OCI-LY3 (cell line): ENCODE measurements around the gene SPOPL.

ENCODE experiments used
- H2AFZ ChIP-seq: fragments of 200-600, 300-600 bp; shearing (Covaris generic); 2 replicates; pipeline ENCODE4 v1.6.0; 2014; ENCODE audit warnings: antibody characterized with exemption, low read depth, low read length
- H3K27ac ChIP-seq: fragments of 200-600, 300-600 bp; sonication (generic); 2 replicates; pipeline ENCODE4 v1.5.1; 2014; ENCODE audit warnings: mild to moderate bottlenecking, low read length, moderate library complexity, mixed read lengths
- H3K27me3 ChIP-seq: fragments of 200-600, 300-600 bp; sonication (generic); 2 replicates; pipeline ENCODE4 v1.6.1; 2014; ENCODE audit warnings: low read depth, low read length, mixed read lengths
- H3K36me3 ChIP-seq: fragments of 200-600, 300-600 bp; sonication (generic); replicated peaks from 2 replicates; pipeline ENCODE3; 2014; ENCODE audit warnings: low read depth, low read length, mixed read lengths
- H3K4me1 ChIP-seq: fragments of 300-600, 200-600 bp; sonication (generic); 2 replicates; pipeline ENCODE4 v1.6.1; 2014; ENCODE audit warnings: low read length, mixed read lengths
- H3K4me2 ChIP-seq: fragments of 200-600, 300-600 bp; sonication (generic); 2 replicates; pipeline ENCODE4 v1.6.1; 2014; ENCODE audit warnings: low read length, mixed read lengths
- H3K4me3 ChIP-seq: fragments of 300-600, 200-600 bp; sonication (generic); 2 replicates; pipeline ENCODE4 v1.5.1; 2014; ENCODE audit warnings: antibody characterized with exemption, mild to moderate bottlenecking, low read length, moderate library complexity
- H3K79me2 ChIP-seq: fragments of 300-600, 200-600 bp; shearing (Covaris generic); 2 replicates; pipeline ENCODE4 v1.6.1; 2014; ENCODE audit warnings: mild to moderate bottlenecking, low read length, mixed read lengths
- H3K9ac ChIP-seq: fragments of 300-600, 200-600 bp; shearing (Covaris generic); 2 replicates; pipeline ENCODE4 v1.6.0; 2014; ENCODE audit warnings: mild to moderate bottlenecking, low read length, moderate library complexity
- H3K9me3 ChIP-seq: fragments of 200-600, 300-600 bp; shearing (Covaris generic); 2 replicates; pipeline ENCODE4 v1.6.1; 2014; ENCODE audit warnings: low read length, mixed read lengths; ENCODE audit not compliant: insufficient read depth
- H4K20me1 ChIP-seq: fragments of 200-600, 300-600 bp; sonication (generic); 2 replicates; pipeline ENCODE4 v1.6.1; 2016; ENCODE audit warnings: low read length, mixed read lengths; ENCODE audit not compliant: insufficient read depth
- EZH2phosphoT487 ChIP-seq: fragments of 200-600 bp; shearing (Covaris generic); IDR thresholded peaks from 2 replicates; pipeline ENCODE4 v1.6.1; 2018; ENCODE audit warnings: antibody characterized with exemption, mixed run types, low read depth
- TF ChIP-seq, protein P1 (sequence below): fragments of 200-600, 300-600 bp; sonication (generic); IDR thresholded peaks from 2 replicates; pipeline ENCODE4 v1.5.1; 2014; ENCODE audit warnings: antibody characterized with exemption, low read length, low read depth

SPOPL gene

DNA sequence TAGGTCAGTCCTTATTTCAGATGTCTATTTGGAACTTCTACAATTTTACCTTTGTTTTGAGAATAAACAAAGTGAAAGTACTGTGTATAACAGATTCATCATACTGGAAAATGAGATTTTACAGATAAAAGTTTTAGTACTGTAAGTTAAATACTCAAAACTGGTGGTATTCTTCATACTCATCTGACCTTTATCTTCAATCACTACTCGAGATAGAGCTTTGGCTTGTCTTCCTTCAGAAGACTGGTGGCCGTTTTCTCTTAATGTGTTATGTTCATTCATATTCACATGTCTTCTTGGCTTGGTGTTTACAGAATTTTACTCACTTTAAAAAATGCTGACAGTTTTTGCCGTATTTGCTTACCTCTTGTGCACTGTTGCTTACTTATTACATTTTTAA lies 2.1 kb downstream of the SPOPL start:
- Histone ChIP-seq H3K27ac (peak overlapping the region; percentile 96), H4K20me1 (peaks cover 23% of the 10 kb centered on the region)

DNA sequence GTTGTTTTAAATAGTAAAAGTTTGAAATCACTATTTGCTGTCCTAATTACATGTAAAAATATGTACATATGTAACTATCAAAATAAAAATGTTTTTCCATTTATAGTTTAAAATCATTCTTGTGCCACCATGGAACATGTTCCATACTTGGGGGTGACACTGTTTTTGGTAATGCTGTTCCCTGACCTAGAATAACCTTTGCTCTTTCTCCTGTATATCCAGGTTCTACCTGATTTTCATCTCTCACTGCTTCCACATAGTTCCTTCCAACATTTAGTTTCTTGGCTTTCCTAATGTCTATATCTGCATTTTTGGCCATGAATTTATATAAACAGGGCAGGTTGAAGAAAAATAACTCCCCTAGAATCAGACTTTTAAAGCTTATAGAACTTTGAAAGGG lies 2.5 kb downstream of the SPOPL start:
- peak overlapping the region; percentile 88 for H3K4me3 ChIP-seq
- H3K36me3 ChIP-seq, result peaks cover 16% of the 10 kb centered on the region
- H3K9ac ChIP-seq, result peak overlapping the region; percentile 93
- H3K9me3 ChIP-seq, result no peaks in the 10 kb centered on the region
- peak overlapping the region; percentile 88 for H3K4me2 ChIP-seq
- peaks cover 43% of the 10 kb centered on the region for H3K4me1 ChIP-seq
- H3K79me2 ChIP-seq, result peaks cover 81% of the 10 kb centered on the region
- no peaks in the 10 kb centered on the region for H3K27me3 ChIP-seq
- peaks cover 27% of the 10 kb centered on the region for H4K20me1 ChIP-seq
- peak overlapping the region; percentile 96 for H3K27ac ChIP-seq
- no peak overlapping the region for H2AFZ ChIP-seq
- TF ChIP-seq EZH2phosphoT487, result no peak
- TF ChIP-seq, protein P1, sequence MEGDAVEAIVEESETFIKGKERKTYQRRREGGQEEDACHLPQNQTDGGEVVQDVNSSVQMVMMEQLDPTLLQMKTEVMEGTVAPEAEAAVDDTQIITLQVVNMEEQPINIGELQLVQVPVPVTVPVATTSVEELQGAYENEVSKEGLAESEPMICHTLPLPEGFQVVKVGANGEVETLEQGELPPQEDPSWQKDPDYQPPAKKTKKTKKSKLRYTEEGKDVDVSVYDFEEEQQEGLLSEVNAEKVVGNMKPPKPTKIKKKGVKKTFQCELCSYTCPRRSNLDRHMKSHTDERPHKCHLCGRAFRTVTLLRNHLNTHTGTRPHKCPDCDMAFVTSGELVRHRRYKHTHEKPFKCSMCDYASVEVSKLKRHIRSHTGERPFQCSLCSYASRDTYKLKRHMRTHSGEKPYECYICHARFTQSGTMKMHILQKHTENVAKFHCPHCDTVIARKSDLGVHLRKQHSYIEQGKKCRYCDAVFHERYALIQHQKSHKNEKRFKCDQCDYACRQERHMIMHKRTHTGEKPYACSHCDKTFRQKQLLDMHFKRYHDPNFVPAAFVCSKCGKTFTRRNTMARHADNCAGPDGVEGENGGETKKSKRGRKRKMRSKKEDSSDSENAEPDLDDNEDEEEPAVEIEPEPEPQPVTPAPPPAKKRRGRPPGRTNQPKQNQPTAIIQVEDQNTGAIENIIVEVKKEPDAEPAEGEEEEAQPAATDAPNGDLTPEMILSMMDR, result no peak

More for the DNA sequence above, 2.1 kb downstream of the SPOPL start:
- peak overlapping the region; percentile 88 for H3K4me3 ChIP-seq
- H2AFZ ChIP-seq, result no peak overlapping the region
- no peaks in the 10 kb centered on the region for H3K9me3 ChIP-seq
- H3K4me1 ChIP-seq, result peaks cover 43% of the 10 kb centered on the region
- H3K79me2 ChIP-seq, result peaks cover 77% of the 10 kb centered on the region
- peak overlapping the region; percentile 93 for H3K9ac ChIP-seq
- no peaks in the 10 kb centered on the region for H3K27me3 ChIP-seq
- peak overlapping the region; percentile 88 for H3K4me2 ChIP-seq
- H3K36me3 ChIP-seq, result peaks cover 13% of the 10 kb centered on the region
- TF ChIP-seq EZH2phosphoT487, result no peak
- TF ChIP-seq, protein P1, result no peak

DNA sequence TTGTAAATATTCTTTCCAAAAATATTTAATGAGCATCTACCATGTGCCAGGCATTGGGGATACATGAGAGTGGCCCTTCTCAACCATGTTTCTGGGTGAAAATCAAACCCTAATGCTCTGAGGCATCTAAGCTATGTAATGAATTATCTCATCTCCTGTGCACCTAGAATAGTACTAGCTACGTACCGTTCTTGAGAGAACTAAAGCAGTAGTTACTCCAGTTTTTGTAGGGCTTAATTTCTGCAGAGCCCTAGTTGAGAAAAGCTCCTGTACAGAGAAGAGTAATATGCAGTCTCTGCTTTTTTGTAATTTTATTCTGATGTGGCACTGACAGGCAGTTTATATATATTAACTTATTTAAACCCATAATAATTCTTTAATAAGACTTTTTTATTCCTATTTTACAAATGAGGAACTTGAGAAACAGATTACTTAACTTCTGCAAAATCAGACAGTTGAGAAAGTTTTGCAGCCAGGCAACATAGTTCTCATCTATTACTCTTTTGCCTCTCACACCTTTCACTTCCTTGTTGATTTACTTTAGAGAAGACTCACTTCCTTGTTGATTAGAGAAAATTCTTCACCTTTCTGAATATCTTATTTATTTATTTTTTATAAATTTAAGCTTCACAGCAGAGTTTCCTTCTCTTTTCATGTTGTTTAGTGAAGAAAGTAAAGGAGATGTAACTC lies 3.1 kb downstream of the SPOPL start:
- TF ChIP-seq, protein P1, result no peak
- no peak for TF ChIP-seq EZH2phosphoT487
- Histone ChIP-seq H3K9me3 (no peaks in the 10 kb centered on the region), H3K79me2 (peaks cover 87% of the 10 kb centered on the region), H3K4me1 (peaks cover 43% of the 10 kb centered on the region), H3K27me3 (no peaks in the 10 kb centered on the region), H3K27ac (peak overlapping the region; percentile 96), H3K9ac (peak overlapping the region; percentile 93), H3K36me3 (peaks cover 20% of the 10 kb centered on the region), H3K4me3 (peak overlapping the region; percentile 88), H4K20me1 (peaks cover 31% of the 10 kb centered on the region), H3K4me2 (peak overlapping the region; percentile 88), H2AFZ (no peak overlapping the region)

- Histone ChIP-seq H2AFZ (no peak overlapping the region), H3K9me3 (peaks cover 5% of the 10 kb centered on the region), H3K36me3 (peaks cover 43% of the 10 kb centered on the region), H3K27me3 (no peaks in the 10 kb centered on the region), H3K27ac (no peak overlapping the region), H3K79me2 (peaks cover 97% of the 10 kb centered on the region), H3K9ac (no peak overlapping the region), H3K4me1 (peaks cover 37% of the 10 kb centered on the region), H3K4me3 (no peak overlapping the region), H4K20me1 (peaks cover 53% of the 10 kb centered on the region), H3K4me2 (peak overlapping the region; percentile 23; the same call in 1 of the 2 replicates)
- no peak for TF ChIP-seq EZH2phosphoT487
- TF ChIP-seq, protein P1, result no peak
Measured at GRCh38 chr2:138507267-138507666, 5.7 kb downstream of the SPOPL start.
